HG02798 (cell line): ENCODE measurements around the gene VKORC1L1.
"Not testable (repeated sequence)": the region's sequence is repeated elsewhere in the genome, so short reads cannot be mapped to it uniquely, and the experiment has no call there.

Experiments
- ATAC-seq: cut with Tn5 transposase; IDR thresholded peaks from one replicate; pipeline ENCODE4 v1.9.1; 2021; ENCODE audit warnings: mild to moderate bottlenecking; ENCODE audit not compliant: unreplicated experiment, poor library complexity

VKORC1L1 gene

DNA sequence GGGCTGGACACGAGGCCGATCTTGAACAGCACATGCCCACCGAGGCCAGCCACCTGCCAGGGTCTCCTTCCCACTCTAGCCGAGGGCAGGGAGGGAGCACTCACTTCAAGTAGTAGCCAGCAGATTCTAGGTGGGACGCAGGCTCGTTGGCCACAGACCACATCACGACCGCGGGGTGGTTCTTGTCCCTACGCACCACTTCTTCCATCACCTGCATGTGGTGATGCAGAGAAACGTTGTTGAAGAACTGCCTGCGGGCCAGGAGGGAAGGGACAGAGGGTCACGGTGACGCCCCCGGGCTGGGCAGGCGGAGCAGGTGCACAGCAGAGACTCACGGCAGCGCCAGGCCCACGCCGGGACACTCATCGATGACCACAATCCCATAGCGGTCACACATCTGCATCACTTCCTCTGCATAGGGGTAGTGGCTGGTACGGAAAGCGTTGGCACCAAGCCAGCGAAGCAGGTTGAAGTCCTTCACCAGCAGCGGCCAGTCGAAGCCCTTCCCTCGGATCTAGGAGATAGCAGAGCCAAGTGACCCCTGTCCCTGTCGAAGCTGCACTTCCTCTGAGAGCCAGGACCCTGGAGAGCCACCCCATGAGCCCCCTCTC is 101.4 kb downstream of the VKORC1L1 start:
- ATAC-seq: no peak

DNA sequence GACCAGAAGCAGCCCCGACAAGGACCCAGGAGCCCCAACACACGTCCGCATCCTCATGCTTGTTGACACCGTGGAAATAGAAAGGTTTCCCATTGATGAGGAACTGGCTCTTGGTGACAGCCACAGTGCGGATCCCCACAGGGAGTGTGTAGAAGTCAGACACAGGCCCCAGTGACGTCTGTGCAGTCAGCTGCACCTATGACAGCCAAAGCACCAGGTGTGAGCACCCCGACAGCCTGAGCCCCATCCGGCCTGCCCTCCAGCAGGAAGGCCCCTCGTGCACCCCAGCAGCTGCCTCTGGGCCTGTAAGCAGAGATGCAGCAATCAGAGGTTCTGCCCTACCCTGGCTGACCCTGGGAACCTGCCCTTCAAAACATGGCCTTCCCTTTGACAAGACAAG is 102.0 kb downstream of the VKORC1L1 start:
- no peak for ATAC-seq

DNA sequence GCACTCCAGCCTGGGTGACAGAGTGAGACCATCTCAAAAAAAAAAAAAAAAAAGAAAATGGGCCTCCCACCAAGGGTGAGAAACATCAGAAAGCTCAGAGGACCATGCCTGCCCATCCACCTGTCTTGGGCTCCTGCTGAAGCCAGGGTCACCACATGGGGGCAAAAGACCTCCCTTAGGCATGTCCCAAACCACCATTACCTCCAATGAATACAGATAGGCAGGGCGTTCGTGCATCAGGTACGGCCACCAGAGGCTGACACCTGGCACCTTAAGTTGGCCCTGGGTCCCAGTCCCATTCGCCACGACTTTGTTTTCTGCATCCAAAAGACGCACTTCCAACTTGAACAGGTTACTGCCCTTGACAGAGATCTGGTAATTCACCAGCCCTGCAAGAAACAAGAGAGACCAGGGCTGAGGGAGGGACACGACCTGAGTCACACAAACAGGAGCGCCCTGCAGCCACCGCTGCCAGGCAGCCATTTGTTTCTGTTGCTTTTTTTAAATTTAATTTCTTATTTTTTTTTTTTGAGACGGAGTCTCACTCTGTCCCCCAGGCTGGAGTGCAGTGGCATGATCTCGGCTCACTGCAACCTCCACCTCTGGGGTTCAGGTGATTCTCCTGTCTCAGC is 103.1 kb downstream of the VKORC1L1 start:
- ATAC-seq: no peak

DNA sequence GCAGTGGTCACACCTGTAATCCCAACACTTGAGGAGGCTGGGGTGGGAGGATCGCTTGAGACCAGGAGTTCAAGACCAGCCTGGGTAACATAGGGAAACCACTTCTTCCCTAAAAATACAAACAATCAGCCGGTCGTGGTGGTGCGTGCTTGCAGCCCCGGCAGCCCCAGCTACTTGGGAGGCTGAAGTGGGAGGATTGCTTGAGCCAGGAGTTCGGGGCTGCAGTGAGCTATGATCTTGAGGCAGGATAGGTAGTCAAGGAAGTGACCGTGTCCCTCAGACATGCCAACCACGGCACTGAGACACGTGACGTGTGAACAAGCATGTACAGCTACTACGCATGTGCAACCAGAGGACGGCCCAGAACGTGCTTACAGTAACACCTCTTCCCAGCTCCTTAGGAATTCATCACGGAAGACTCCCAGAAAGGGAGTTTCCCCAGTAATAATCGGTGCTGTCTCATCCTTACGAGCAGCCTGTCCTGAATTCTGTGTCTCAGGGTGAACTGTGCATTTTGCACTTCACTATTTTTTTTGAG is 103.9 kb downstream of the VKORC1L1 start:
- ATAC-seq: no peak

DNA sequence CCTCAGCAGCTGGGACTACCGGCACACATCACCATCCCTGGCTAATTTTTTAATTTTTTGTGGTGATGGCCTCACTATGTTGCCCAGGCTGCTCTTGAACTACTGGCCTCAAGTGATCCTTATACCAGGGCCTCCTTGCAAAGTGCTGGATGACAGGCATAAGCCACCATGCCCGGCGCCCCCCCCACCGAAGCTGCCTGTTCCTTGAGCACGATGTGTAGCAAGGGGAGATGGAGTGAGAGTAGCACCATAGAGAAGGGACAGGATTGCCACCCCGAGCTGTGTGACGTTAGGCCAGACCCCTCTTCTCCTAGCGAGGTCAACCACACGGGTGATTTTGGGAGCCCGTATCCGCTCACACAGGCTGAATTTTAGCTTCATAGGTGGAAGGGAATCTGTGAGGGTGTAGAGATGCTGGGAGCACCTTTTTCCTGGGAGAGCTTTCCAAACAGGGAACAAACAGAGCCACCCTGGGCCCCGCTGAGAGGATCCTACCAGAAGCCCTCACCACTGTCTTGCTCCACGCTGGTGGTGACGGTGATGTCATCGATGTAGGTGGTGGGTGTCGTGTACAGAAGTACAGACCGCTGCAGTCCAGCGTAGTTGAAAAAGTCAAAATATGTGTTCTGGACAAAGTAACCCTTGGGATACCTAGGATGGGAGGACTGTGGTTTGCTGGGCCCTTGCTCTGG is 106.2 kb downstream of the VKORC1L1 start:
- ATAC-seq: no peak

DNA sequence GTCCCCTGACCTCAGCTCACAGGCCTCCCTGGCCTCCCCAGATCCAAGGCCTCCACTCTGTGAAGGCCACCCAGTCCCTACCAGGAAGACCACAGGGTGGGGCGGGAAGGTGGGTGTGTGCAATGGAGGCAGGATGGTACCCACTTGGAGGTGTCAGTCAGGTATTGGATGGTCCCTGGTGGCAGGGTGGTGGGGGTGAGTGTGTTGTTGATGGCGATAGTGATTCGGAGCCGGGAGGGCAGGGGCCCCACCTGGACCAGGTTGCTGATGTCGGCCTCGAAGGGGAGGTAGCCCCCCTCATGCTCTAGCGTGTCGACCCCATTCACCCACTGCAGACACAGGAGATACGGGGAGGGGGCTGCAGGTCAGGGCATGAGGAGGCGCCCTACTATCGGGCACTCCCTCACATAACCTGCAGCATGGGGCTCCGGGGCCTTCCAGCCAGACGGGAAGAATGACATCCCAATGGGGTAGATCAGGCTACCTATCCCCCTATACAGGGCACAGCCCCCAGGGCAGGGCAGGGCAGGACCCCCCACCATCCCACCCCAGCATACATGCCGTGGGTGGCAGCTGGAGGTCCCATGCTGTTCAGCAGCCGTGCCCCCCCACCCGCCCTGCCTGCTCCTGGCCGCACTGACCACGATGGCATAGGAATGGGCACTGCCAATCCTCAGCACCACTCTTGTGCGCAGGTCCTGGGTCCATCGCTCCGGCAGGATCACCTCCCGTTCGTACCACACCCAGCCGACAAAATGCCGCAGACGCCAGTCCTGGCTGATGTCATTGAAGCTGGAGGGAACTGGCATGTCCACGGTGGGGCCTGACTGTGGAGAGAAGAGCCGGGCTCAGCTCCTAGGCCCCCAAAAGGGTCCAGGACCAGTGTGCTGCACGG is 107.0 kb downstream of the VKORC1L1 start:
- no peak for ATAC-seq

DNA sequence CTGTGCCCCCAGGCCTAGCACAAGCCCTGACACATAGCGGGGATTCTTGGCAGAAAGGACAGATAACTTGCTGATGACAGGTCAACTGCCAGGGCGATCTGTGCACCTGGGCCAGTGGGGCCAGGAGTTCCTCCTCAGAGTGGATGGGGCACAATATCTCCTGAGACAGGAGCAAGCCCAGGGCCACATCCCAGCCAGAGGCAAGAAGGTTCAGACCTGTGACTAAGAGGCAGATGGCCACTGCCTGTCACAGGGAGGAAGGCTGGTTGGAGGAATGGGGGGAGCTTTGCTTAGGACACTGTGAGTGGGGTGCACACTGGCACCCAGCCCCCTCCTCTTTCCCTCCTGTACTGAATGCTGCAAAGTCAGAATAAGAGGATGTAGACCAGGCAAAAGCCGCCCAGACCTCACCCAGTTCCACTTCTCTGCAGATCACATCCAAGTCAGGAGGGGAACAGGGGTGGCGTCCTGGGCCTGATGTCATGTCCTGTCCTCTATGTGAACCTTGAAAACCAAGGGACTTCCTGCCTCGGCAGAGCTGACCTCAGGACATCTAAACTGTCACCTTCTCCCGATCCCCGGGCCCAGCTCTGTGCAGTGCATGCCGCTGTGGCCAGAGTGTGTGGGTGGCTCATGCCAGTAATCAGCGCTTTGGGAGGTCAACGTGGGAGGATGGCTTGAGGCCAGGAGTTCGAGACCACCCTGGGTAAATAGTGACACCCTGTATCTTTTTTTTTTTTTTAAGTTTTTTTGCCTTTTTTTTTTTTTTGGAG is 107.8 kb downstream of the VKORC1L1 start:
- ATAC-seq: peak; percentile 58

DNA sequence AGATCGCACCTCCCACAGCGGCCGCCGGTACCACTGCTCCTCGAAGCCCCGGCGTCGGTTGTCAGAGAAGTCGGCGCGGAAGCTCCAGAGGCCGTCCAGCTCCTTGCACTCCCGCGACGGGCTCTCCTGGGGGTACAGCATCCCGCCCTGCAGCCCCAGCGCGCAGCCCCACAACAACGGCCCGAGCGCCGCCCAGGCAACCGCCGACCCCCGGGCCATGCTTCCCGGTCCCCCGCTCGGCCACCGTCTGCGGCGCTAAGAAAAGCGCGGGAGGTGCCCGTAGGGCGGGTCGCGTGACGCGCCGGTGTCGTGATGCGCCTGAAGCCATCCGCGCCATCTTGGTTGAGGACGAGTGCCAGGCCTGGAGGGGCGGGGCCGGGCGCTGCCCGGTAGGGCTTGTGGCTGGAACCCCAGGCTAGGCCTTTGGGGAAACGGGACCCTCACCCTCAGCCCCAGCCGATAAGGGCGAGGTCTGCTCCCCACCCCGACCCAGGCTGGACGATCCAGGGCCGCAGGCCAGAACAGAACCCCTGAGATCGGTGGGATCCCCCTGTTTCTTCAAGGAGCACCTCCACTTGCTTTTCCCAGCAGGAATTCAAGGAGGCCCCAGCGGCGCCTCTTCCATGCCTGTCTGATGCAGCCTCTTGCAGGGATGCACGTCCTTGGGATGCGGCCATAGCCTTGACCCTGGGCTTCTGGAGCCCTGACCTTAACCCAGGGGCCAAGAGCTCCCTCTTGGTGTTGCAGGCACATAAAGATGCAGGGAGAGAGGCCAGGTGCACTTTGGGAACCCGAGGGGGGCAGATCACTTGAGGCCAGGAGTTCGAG is 109.3 kb downstream of the VKORC1L1 start, which contains the start of gene GUSB:
Gene GUSB (minus strand): TSS at position 249 of the 828 bp plus-strand sequence. CDS start 30 bp downstream, at position 219.
- peak; percentile 89 for ATAC-seq

DNA sequence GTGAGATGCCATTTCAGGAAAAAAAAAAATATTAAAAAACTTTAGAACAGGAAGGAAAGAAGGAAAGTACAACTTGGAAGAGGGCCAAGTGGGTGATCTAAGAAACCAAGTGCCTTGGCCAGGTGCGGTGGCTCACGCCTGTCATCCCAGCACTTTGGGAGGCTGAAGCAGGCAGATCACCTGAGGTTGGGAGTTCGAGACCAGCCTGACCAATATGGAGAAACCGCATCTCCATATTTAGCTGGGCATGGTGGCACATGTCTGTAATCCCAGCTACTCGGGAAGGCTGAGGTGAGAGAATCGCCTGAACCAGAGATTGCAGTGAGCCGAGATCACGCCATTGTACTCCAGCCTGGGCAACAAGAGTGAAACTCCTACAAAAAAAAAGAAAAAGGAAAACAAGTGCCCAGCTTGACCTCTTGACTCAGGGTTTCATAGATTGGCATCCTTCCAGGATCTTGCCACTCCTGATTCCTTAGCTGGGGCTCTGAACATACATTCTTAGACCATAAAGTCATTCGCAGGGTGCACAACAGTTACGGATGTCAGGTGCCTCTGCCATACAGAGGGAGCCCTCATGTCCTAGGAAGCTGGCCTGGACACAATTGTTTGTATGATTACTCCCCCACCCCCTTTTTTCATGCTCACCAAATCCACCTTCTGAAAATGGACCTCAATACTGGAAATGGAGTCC is 111.2 kb downstream of the VKORC1L1 start:
- ATAC-seq: no peak

DNA sequence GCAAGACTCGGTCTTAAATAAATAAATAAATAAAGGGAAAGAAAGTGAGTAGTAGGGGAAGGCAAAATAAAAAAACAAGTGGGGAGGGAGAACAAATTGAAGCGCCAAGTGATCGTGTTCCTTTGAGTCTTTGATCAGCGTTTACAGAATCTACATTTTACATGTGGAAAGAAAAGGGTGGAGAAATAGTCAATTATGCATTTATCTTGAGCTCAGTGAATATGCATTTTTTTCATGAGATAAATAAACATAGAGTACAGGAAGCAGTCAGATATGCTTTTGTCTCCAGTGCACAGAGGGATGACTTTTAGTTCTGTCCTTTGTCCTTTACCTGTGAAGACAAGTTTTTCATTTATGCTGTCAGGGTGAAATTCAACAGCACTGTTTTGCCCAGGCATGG is 115.2 kb downstream of the VKORC1L1 start:
- no peak for ATAC-seq

DNA sequence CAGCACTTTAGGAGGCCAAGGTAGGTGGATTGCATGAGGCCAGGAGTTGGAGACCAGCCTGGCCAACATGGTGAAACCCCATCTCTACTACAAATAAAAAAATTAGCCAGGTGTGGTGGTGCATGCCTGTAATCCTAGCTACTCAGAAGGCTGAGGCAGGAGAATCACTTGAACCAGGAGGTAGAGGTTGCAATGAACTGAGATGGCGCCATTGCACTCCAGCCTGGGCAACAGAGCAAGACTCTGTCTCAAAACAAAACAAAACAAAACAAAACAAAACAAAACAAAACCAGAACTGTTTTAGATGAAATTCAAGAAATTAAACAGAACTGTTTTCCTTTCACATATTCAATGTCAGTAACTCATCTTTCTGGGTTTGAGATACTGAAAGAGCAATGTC is 115.6 kb downstream of the VKORC1L1 start:
- not testable (repeated sequence) for ATAC-seq

DNA sequence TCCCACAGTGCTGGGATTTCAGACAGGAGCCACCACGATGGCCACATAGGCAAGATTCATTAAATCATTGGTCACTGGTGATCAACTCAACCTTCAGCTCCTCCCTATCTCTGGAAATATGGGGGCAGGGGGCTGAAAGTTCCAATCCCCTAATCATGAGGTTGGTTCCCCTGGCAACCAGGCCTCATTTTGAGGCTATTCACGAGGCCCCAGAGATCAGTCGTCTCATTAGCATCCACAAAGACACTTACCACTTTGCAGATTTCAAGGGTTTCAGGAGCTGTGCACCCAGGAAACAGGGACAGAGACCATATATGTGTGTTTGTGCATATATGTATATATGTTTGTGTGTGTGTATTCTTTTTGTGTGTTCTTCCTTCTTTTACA is 116.8 kb downstream of the VKORC1L1 start:
- ATAC-seq: no peak

DNA sequence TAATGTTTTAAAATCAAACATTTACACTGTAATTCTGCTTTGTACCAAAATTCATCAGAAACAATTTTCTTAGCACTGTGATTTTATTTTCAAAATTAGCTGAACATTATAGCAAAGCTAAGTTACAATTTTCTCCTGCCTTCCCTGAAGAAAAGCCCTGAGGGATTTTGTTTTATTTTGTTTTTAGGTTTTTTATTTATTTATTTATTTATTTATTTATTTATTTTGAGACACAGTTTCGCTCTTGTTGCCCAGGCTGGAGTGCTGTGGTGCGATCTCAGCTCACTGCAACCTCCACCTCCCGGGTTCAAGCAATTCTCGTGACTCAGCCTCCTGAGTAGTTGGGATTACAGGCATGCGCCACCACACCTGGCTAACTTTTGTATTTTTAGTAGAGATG is 119.0 kb downstream of the VKORC1L1 start:
- ATAC-seq: not testable (repeated sequence)

DNA sequence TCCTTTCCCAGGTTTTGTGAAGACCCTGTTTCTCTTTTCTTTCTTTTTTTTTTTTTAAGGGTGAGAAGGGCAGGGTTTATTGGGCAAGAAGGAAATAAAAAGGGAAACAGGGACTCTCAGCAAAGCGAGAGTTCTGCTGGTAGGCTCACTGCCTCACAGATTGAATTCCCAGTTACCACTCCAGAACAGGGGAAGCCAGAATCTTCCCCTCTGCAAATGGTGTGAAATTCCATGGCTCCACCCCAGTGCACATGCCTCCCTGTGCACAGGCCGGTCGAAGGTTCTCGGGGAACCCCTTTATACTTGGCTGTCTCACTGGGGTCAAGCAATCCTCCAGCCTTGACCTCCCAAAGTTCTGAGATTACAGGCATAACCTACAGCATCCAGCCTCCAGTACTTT is 119.7 kb downstream of the VKORC1L1 start:
- no peak for ATAC-seq

DNA sequence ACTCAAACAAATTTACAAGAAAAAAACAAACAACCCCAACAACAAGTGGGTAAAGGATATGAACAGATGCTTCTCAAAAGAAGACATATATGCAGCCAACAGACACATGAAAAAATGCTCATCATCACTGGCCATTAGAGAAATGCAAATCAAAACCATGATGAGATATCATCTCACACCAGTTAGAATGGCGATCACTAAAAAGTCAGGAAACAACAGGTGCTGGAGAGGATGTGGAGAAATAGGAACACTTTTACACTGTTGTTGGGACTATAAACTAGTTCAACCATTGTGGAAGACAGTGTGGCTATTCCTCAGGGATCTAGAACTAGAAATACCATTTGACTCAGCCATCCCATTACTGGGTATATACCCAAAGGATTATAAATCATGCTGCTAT is 122.1 kb downstream of the VKORC1L1 start:
- not testable (repeated sequence) for ATAC-seq

DNA sequence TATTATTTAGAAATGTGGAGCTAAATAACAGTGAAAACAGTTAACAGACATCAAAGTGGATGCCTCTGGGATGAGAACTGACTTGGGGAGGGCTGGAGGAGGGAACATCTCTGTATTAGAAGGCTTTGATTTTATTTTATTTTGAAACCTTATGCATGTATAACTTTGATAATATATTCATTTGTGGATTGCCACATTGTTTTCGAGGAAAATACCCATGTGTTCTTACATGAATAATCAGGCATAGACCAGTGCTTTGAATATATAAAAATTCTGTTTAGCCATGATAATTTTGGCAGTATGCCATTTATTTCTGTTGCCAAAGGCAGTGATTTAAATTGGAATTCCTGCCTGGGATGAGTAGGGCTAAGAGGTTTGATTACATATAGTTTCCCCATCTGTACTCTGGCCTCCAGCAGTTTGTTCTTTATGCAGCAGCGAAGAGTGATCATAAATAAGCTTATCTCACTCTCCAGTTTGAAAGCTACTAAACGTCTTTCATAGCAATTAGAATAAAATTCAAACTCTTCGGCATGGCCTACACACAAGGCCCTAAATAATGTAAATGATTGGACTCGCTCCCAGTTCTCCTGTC is 128.0 kb downstream of the VKORC1L1 start:
- ATAC-seq: not testable (repeated sequence)

DNA sequence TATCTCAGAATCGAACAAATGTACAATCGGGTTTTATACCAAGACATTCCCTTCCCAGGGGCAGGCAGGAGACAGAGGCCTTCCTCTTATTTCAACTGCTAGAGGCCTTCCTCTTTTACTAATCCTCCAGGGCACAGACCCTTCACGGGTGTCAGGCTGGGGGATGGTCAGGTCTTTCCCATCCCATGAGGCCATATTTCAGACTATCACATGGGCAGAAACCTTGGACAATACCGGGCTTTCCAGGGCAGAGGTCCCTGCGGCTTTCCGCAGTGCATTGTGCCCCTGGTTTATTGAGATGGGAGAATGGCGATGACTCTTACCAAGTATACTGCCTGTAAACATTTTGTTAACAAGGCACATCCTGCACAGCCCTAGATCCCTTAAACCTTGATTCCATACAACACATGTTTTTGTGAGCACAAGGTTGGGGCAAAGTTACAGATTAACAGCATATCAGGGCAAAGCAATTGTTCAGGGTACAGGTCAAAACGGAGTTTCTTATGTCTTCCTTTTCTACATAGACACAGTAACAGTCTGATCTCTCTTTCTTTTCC is 132.3 kb downstream of the VKORC1L1 start:
- not testable (repeated sequence) for ATAC-seq
